Fibroblast of lung (primary cell): Measurements from ENCODE around the gene MED20. TPM values are rescaled to one million over a fixed set of nuclear protein-coding genes. Genes with fewer than 3 reads are reported as not detected.

Experiments
- DNase-seq, 2 donors: peaks; one replicate each; pipeline versions ENCODE4 v3.0.0 to v3.0.0-alpha.2; 2010; ENCODE audit warnings: low read depth in 2 of 2
- H2AFZ ChIP-seq: 2 replicates; pipeline ENCODE4 v1.5.1; 2012; ENCODE audit warnings: low read length, control low read depth, inconsistent platforms
- H3K27ac ChIP-seq: 2 replicates; pipeline ENCODE4 v1.5.1; 2011; ENCODE audit warnings: low read length, control low read depth; ENCODE audit not compliant: insufficient read depth
- H3K27me3 ChIP-seq: 2 replicates; pipeline ENCODE4 v1.5.1; 2011; ENCODE audit warnings: mild to moderate bottlenecking, low read length; ENCODE audit not compliant: control insufficient read depth, insufficient read depth
- H3K36me3 ChIP-seq: 2 replicates; pipeline ENCODE4 v1.5.1; 2011; ENCODE audit warnings: low read length; ENCODE audit not compliant: control insufficient read depth, insufficient read depth
- H3K4me1 ChIP-seq: 2 replicates; pipeline ENCODE4 v1.5.1; 2011; ENCODE audit warnings: low read length; ENCODE audit not compliant: control insufficient read depth, insufficient read depth; ENCODE audit errors: extremely low read depth
- H3K4me2 ChIP-seq: 2 replicates; pipeline ENCODE4 v1.5.1; 2011; ENCODE audit warnings: low read length, control low read depth; ENCODE audit not compliant: insufficient read depth; ENCODE audit errors: extremely low read depth
- H3K4me3 ChIP-seq, 4 experiments: fragments of 200-600 bp in 1 of 4; sonication (generic) in 1 of 4; replicated peaks in 1 of 4; 2 replicates each; pipeline ENCODE4 v1.5.1; 2011 to 2016; ENCODE audit warnings: low read length in 4 of 4, low read depth in 3 of 4, mild to moderate bottlenecking in 3 of 4, control low read depth in 2 of 4, inconsistent platforms in 1 of 4, mixed read lengths in 1 of 4; ENCODE audit not compliant: insufficient read depth in 1 of 4; ENCODE audit errors: control extremely low read depth in 1 of 4
- H3K79me2 ChIP-seq: 2 replicates; pipeline ENCODE4 v1.5.1; 2012; ENCODE audit warnings: mild to moderate bottlenecking, low read length, inconsistent platforms; ENCODE audit not compliant: control insufficient read depth, insufficient read depth
- H3K9ac ChIP-seq: 2 replicates; pipeline ENCODE4 v1.5.1; 2011; ENCODE audit warnings: mild to moderate bottlenecking, low read length, control low read depth; ENCODE audit not compliant: insufficient read depth
- H3K9me3 ChIP-seq: 2 replicates; pipeline ENCODE4 v1.5.1; 2012; ENCODE audit warnings: low read depth, low read length; ENCODE audit not compliant: control insufficient read depth, insufficient read depth
- H4K20me1 ChIP-seq: 2 replicates; pipeline ENCODE4 v1.5.1; 2011; ENCODE audit warnings: low read length; ENCODE audit not compliant: control insufficient read depth, insufficient read depth; ENCODE audit errors: extremely low read depth
- EZH2 ChIP-seq: IDR thresholded peaks from 2 replicates; pipeline ENCODE4 v1.5.1; 2012; ENCODE audit warnings: low read length, control low read depth, mild to moderate bottlenecking; ENCODE audit errors: missing control alignments
- polyA plus RNA-seq, 2 donors: library from polyadenylated mRNA; depleted of rRNA in 1 of 2; stranded (reverse) in 1 of 2; unstranded in 1 of 2; fragments of >200 nt; gene quantifications; 2 replicates each; pipeline ENCODE4 v1.2.1, GENCODE V29; 2011 to 2012; ENCODE audit warnings: missing spikeins in 1 of 2
- total RNA-seq: library from RNA; depleted of rRNA; stranded (reverse); fragments of >200 nt; gene quantifications from 2 replicates; pipeline ENCODE4 v1.2.1, GENCODE V29; 2014
- TF ChIP-seq, protein P1 (sequence below), 2 donors: IDR thresholded peaks in 1 of 2; conservative IDR thresholded peaks in 1 of 2; 1 replicate in 1 of 2; 2 replicates in 1 of 2; pipeline ENCODE4 v1.5.1; 2011 to 2012; ENCODE audit warnings: low read length in 2 of 2, control low read depth in 1 of 2, inconsistent platforms in 1 of 2, low read depth in 1 of 2, mild to moderate bottlenecking in 1 of 2

MED20 gene
- total and polyA plus RNA-seq, 2 donors (not counting 1 experiment from before 2014, with no cell fraction given) = 27.7 to 38.6 TPM

- no peak for DNase-seq
- Histone ChIP-seq H3K4me1 (no peaks in the 10 kb centered on the region), H3K9ac (no peak overlapping the region), H3K9me3 (no peaks in the 10 kb centered on the region), H3K4me3 (no peak overlapping the region), H3K4me2 (no peak overlapping the region), H3K36me3 (peaks cover 31% of the 10 kb centered on the region), H3K27ac (no peak overlapping the region), H3K27me3 (no peaks in the 10 kb centered on the region), H2AFZ (no peak overlapping the region), H3K79me2 (peaks cover 4% of the 10 kb centered on the region), H4K20me1 (no peaks in the 10 kb centered on the region)
- TF ChIP-seq EZH2 = no peak
Measured at GRCh38 chr6:41932378-41932777, 11.4 kb upstream of the MED20 start.

GRCh38 chr6:41931792-41932191, 10.9 kb upstream of the MED20 start:
- no peaks in the 10 kb centered on the region for H4K20me1 ChIP-seq
- H3K36me3 ChIP-seq = peaks cover 33% of the 10 kb centered on the region
- peaks cover 3% of the 10 kb centered on the region for H3K79me2 ChIP-seq

DNA sequence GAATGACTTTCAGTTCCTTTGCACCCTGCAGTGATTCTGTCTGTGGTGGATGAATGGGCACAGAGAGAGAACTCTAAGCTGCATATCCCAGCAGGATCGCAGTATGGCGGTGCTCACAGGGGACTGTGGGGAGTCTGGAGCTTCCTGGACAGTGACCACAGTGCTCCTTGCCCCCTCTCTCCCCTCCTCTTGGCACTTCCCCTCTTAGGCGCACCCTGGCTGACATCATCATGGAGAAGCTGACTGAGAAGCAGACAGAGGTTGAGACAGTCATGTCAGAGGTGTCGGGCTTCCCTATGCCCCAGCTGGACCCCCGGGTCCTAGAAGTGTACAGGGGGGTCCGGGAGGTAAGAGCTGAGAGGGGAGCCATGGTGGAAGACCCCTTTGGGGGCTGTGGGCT, 9.0 kb upstream of the MED20 start:
- no peak overlapping the region for H3K4me2 ChIP-seq
- TF ChIP-seq, protein P1, sequence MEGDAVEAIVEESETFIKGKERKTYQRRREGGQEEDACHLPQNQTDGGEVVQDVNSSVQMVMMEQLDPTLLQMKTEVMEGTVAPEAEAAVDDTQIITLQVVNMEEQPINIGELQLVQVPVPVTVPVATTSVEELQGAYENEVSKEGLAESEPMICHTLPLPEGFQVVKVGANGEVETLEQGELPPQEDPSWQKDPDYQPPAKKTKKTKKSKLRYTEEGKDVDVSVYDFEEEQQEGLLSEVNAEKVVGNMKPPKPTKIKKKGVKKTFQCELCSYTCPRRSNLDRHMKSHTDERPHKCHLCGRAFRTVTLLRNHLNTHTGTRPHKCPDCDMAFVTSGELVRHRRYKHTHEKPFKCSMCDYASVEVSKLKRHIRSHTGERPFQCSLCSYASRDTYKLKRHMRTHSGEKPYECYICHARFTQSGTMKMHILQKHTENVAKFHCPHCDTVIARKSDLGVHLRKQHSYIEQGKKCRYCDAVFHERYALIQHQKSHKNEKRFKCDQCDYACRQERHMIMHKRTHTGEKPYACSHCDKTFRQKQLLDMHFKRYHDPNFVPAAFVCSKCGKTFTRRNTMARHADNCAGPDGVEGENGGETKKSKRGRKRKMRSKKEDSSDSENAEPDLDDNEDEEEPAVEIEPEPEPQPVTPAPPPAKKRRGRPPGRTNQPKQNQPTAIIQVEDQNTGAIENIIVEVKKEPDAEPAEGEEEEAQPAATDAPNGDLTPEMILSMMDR (conservative IDR thresholded peaks at IDR 0.05 in 1 of 2, IDR thresholded peaks at IDR 0.05 in 1 of 2; ENCODE audit: low read depth in 1 of 2, low read length in 2 of 2) = no peak
- no peak for TF ChIP-seq EZH2
- H3K27me3 ChIP-seq = no peaks in the 10 kb centered on the region
- H3K79me2 ChIP-seq = peaks cover 12% of the 10 kb centered on the region
- no peak overlapping the region for H2AFZ ChIP-seq
- no peak overlapping the region for H3K4me3 ChIP-seq
- H3K9ac ChIP-seq = no peak overlapping the region
- no peak overlapping the region for H3K27ac ChIP-seq
- no peaks in the 10 kb centered on the region for H4K20me1 ChIP-seq
- no peaks in the 10 kb centered on the region for H3K9me3 ChIP-seq
- no peaks in the 10 kb centered on the region for H3K4me1 ChIP-seq
- no peak for DNase-seq
- H3K36me3 ChIP-seq = peaks cover 25% of the 10 kb centered on the region

More at GRCh38 chr6:41931792-41932191, 10.9 kb upstream of the MED20 start:
- Histone ChIP-seq H3K4me1 (no peaks in the 10 kb centered on the region), H3K9me3 (no peaks in the 10 kb centered on the region), H3K4me3 (no peak overlapping the region), H3K27me3 (no peaks in the 10 kb centered on the region), H2AFZ (no peak overlapping the region), H3K4me2 (no peak overlapping the region), H3K27ac (no peak overlapping the region), H3K9ac (no peak overlapping the region)
- TF ChIP-seq, protein P1 (conservative IDR thresholded peaks at IDR 0.05 in 1 of 2, IDR thresholded peaks at IDR 0.05 in 1 of 2; ENCODE audit: low read depth in 1 of 2, low read length in 2 of 2) = no peak
- TF ChIP-seq EZH2 = no peak
- DNase-seq = no peak
